Measurements from ENCODE around the gene CAMP.
"Not testable (repeated sequence)": the region's sequence is repeated elsewhere in the genome, so short reads cannot be mapped to it uniquely, and the experiment has no call there.

The CAMP gene

GRCh38 chr3:48267782-48268181, 44.5 kb downstream of the CAMP start:
- DNase-seq: no peak

- DNase-seq: no peak
Measured at GRCh38 chr3:48268381-48268935, 45.2 kb downstream of the CAMP start.

- DNase-seq: no peak
Measured at GRCh38 chr3:48268936-48269561, 45.8 kb downstream of the CAMP start.

GRCh38 chr3:48269592-48269991, 46.3 kb downstream of the CAMP start:
- no peak for DNase-seq

GRCh38 chr3:48270306-48270705, 47.0 kb downstream of the CAMP start:
- DNase-seq: no peak

GRCh38 chr3:48271223-48271622, 47.9 kb downstream of the CAMP start:
- not testable (repeated sequence) for DNase-seq

GRCh38 chr3:48271763-48272498, 48.6 kb downstream of the CAMP start:
- DNase-seq: no peak

- no peak for DNase-seq
Measured at GRCh38 chr3:48273594-48274211, 50.4 kb downstream of the CAMP start.

- no peak for DNase-seq
Measured at GRCh38 chr3:48274452-48274851, 51.2 kb downstream of the CAMP start.

Data from DMS79 (cell line).